HTR-8/SVneo (cell line): ENCODE results near the gene PXYLP1.
A peak's percentile ranks its signal among the peaks of the same experiment; 100 is the strongest.

Experiments used
- DNase-seq: peaks from one replicate; pipeline ENCODE4 v3.0.0; 2011; ENCODE audit warnings: low spot score, mixed read lengths; ENCODE audit not compliant: insufficient read length
- FAIRE-seq: peaks from 2 replicates; lab custom pipeline; 2011; peaks lifted over from hg19 to GRCh38; lab: Jason Lieb, UNC

Gene PXYLP1

DNA sequence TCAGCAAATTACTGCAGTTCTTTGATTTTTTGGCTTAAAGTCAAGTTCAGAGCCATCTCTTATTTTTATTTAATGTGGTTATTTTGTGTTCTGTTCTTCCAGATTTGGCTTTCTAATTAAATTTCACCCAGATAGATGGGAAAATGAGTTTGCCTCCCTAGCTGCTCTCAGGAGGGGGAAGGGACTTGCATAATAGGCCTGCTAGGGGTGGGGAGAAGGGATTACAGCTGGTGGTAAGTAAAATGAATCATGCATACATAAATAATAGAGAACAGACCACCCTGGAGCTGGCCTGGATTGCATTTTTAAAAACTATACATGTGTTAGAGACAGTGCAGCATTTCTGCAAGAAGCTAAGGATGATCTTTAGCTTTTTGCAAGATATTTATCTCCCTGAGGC lies 3.9 kb upstream of the PXYLP1 start:
- FAIRE-seq (no peak), DNase-seq (no peak)

DNA sequence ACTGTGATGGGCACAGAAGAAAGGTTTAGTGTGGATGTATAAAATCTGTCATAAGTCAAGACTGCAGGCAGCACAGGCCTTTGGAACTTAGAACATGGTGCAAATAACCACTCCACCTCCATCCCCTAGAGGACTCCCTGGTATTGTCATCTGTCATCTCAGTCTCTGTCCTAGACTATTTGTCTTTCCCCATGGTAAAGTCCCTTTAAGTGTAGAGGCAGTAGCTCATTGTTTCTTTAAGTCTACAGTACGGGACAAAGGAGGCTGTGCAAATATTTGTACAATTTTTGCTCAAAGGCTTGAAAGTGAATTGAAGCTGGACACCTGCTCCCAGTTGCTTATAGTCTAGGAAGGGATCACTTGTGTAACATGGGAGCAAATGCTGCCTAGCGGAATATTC lies 3.2 kb upstream of the PXYLP1 start:
- FAIRE-seq (no peak), DNase-seq (no peak)

DNA sequence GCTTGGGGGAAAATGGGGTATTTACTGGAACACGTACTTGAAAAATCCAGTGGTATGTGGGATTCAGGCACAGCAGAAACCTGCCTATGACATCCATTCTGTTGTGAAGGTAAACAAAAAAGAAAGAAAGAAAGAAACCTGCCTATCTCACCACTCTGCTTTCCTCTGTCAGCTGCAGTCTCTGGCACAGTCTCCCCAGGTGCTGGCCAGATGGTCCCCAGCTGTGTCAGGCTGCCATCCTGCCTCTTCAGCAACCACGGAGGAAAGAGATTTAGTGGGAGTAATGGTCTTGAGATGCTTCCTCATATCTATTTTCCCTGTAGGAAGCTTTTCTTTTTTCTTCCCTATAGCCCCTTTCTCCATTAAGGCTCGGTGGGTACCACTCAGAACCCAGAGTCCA lies 2.5 kb upstream of the PXYLP1 start:
- FAIRE-seq, result no peak
- no peak for DNase-seq

DNA sequence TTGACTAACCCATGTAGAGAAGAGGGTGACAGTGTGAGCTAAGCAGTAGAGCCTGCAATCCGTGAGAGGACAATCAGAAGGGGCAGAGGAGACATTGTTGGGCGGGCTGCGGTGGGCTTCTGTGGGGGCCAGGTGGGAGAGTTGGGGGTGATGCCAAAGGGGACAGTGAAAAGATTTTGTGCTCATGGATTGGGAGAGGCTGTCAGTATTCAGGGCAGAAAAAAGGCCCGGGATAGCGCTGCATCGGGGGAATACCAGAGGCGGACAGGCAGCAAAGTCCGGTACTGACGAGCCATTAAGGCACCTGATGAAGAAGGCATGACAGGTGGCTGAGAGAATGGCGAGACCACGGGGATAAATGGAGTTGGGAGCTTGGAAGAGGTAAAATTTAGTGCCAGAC lies 1.3 kb upstream of the PXYLP1 start:
- DNase-seq (no peak), FAIRE-seq (peak; percentile 38)

DNA sequence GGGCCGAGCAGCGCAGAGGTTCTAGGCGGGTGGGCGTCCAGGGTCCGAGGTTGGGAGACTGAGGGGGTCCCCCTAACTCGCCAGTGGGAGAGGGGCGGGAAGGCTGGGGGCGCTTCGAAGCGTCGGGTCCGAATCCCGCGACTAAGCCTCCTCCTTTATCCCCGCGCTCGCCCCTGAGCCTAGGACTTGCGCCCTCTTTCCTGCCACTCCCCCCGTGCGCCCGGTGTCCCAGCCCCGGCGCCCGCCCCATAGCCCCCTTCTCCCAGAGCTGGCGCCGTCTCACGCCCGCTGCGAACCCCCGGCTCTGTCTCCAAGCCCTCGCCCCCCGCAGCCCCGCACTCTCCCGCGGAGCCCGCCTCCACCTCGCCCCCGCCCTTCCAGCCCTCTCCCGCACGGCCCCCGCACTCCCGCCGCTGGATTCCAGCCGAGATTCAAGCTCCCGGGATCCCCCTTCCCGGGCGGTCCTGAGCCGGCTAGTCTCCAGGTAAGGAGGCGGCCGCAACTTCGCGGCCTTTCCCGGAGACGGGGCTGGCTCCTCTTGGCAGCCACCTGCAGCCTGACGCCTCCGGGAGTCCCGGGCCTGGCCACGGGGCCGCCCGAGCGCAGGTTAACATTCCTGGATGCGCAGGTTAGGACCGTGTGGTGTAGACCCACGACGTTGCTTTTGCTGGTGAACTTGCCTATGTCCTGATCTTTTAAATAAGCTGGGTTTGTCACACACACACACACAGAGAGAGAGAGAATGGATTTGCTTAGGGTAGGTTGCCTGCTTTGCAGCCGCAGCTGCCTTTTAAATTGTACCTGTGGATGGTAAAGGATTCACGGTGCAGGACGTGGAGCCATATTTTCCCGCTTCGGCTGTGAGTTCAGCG lies 563 bp downstream of the PXYLP1 start:
- no peak for DNase-seq
- FAIRE-seq, result peak; percentile 85

DNA sequence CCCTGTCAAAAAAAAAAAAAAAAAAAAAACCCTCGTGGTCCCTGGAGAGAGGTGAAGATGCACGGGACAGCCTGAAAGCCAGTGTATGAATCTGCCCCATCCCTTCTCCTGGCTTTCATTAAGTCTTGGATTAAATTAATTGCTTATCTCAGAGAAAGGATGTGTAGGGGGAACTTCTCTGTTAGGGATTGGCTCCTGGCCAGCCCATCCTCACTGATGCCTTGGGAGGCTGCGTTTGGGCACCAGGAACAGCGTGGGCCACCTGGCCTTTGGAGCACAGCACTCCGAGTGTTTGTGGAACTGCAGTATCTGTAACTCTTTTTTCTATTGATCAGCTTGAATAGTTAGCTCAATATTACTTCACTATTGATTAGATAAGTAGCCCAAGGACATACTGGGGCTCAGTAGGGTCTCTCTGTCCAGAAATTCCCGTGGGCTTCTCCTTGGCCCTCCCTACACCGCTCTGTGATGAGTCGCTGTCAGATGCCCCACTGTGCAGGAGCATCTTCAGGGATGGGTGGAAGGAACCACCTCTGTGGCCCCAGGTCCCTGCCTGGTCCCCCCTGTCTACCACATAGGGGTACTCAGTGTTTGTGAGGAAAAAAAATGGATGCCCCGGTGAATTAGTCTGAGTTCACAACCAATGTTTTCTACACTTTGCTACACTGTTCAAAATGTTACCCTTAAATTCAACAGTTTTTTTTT lies 2.0 kb downstream of the PXYLP1 start:
- DNase-seq (no peak), FAIRE-seq (no peak)

DNA sequence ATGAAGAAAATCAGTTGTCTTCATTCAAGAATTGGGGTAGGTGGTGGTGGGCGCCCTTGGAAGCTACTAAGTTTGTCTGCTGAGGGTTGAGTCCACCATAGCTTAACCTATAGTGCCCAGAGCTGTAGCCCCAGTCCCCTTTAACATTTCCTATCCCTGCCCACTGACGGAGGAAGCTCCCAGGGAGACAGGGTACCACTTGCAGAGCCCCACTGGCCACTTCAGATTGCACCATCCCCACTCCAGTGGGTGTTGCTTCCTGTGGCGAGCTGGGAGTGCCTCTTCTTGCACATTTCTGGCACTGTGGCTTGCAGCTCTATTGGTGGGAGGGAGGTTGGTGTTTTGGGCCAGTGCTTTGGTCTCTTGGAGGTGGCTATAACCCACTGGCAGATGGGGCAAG lies 2.7 kb downstream of the PXYLP1 start:
- FAIRE-seq, result no peak

DNA sequence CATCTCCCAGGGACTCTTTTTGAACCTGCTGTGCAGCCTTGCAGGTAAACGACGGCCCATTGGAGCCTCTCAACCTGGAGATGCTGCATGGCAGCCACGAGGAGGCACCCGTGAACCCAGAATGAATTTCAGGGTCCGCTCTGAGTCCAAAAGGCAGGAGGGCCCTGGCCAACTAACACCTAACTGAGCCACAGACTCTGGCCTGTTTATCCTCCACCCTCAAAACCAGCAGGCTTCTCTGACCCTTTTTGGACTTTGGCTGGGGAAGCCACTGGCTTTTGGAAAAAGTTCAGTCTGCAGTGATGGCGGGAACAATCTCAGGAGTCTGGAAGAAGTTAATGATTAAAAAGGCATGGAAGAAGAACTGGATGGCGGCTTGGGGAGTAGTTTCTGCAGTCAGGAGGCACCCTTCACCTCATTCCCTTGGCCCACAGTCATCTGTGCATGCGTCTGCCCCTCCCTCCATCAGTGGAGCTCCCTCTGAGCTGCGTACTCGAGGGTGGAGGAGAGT lies 4.1 kb downstream of the PXYLP1 start:
- DNase-seq (no peak), FAIRE-seq (no peak)

More for the DNA sequence above, 2.7 kb downstream of the PXYLP1 start:
- no peak for DNase-seq

DNA sequence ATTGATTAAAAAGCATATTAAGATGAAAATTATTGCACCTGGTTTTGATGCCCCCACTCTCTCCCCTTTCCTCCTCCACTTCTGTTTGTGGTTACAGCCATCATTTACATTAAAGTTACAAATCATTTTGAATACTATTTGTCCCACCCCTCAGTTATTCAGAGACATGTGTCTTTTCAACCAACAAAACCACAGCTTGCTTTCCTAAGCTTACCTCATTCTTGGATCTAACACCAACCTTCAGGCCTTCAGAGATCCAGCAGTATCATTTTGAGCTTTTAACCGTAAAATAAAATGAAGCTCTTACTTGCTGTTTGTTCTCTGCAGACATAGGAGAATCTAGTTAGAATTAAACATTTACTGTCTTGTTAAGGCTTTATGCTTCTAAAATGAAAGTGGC lies 4.7 kb downstream of the PXYLP1 start:
- DNase-seq (no peak), FAIRE-seq (no peak)

DNA sequence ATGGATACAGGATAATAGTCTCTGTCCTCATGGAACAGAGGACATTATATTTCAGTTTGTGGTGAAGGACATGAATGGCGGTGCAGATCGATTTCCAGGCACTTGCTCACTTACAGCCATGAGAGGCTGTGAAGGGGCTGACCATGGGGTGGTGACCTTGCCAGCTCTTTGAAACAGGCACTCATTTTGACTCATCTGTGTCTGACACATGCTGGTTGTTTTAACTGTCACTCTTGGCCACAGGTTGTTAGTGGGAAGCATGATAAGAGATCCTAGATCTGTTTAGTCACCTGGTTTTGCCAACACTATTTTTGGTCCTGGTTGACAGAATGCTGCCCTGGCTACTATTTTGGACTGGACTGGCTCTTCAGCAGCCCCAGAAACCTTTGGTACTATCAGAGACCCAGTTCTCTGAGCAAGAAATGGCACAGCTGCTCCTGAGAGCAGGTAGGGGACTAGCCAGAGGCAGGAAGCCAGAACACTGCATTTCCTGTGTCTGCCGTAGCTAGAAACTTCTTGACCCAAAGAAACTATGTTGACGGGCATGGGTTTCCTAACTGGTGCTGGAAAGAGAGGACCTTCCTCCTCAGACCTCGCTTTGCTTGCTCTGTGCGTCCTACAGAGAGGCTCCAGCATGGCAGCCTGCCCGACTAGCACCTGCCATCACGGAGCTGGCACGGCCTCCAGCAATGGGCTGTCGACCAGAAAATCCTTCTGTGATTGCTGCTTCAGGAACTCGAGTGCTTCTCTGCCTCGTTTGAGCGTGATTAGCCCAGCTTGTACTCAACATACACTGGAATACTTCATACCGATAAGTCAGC lies 6.3 kb downstream of the PXYLP1 start:
- DNase-seq (no peak), FAIRE-seq (no peak)

DNA sequence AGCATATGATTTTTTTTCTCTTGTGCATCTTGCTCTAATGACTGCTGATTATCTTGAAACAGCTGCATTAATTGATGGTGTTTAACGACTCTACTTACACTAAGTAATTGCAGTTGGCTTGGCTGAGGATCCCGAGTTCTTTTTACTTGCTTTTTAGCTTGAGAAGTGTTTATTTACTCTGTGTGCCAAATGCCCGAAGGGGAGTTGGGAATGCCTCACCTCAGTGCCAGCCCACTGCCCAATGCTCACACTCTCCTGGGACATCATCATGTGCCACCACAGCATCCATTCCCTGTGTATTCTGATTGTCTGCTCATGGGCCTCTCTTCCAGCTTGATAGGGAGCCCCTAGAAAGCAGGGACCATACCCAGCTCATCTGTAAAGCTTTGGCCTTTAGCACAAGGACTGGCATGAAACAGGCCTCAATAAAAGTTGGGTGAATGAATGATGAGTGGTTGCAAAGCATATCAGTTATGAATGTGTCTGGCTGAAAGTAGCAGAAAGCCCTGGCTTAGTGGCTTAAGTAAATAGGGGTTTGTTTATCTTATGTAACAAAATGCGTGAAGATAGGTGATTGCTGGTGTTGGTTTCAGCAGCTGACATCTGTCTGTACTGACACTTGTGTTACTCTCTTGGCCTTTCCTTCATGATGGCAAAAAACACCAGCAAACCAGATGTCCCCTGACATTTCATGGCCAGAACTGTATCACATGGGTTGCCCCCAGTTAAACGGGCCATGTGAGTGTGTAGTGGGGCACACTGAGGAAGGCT lies 8.1 kb downstream of the PXYLP1 start:
- FAIRE-seq (peak; percentile 23), DNase-seq (no peak)

DNA sequence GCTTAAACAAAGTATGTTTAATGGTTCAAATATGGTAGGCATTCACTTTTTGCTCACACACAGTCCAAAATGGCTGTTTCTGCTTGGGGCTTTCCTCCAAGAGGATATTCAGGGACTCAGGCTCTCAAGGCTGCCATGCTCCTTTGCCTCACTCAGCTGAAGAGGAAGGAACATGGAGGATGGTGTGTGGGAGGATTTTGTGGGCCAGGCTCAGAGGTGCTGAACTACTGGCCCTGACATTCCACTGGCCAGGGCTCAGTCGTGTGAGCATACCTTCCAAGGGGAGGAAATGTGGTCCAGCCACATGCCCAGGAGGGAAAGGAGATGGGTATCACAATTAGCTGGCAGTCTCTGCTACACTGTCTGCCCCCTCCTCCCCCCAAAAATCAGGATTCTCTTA lies 8.7 kb downstream of the PXYLP1 start:
- DNase-seq (no peak), FAIRE-seq (peak; percentile 87)

DNA sequence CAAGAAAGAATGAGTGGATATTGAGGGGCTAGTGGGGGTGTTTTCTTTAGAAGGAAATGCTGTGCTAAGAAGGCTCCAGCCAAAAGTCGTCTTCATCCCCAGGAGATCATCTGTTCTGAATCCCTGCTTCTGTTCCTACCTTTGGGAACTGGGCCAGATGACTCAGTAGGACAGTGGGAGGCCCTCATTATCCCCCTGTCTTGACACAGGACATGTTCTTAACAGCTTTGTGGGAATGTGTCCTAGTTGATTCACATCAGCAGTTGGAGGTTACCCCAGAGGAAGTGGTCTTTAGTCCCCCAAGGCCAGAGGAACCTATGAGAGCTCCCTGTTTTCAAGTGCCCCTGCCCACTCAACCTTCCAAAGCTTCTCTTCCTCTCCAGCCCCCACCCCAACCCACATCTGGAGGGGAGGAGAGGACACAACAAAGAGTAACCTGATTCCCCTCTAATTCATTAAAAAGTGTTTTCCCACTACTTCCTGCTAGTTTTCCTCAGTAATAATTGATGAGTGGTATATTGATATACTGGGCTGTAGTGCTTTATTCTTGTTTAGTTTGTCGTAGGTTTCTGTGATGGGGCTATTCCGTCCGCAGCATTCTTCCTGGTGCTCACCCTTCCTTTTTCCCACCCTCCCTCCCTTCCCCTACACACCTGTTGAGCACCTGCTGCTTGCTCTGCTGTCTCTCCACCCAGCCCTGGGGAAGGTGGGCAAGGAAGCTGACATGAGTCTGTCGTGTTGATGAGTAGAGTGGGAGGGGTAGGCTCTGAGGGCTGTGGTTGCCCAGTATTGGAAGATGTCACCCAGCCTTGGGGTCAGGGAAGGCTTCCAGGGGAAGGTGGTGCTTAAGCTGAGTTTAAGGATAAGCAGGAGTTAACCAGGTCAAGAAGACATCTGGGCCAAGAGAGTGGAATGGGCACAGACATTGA lies 9.3 kb downstream of the PXYLP1 start:
- peak; percentile 42 for FAIRE-seq
- DNase-seq, result peak; percentile 54

DNA sequence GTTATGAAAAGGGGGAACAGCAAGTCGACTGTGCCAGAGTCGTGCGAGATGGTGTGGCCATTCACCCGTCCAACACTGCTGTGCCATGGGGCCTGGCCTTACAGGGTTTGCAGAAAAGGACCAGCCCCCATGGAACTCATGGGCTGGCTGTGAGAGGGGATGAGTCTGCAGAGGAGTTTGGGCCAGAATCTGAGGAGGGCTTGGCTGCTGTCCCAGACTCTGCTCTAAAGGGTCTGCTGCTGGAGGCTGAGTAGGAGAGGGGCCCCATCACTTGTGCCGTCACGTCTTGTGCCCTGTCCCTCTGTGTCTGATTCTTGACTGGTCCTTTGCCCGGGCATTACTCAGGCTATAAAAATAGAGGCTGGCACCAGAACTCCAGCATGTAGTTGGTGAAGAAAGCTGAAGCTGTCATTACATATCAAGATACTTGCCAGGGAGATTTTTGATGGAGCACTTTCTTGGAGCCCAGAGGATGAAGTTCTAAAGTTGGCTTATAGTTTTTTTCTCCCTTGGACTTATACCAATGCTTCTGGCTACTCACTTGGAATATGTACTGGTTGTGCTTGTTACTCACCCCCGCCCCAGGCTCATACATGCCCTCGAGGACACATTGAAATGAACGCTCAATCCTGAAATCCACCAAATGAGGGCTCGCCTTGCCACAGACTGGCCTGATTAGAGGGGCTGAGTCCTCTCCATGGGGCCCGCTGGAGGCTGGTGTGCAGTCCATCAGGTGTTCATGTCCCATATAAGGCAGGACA lies 10.2 kb downstream of the PXYLP1 start:
- FAIRE-seq (peak; percentile 57), DNase-seq (no peak)

DNA sequence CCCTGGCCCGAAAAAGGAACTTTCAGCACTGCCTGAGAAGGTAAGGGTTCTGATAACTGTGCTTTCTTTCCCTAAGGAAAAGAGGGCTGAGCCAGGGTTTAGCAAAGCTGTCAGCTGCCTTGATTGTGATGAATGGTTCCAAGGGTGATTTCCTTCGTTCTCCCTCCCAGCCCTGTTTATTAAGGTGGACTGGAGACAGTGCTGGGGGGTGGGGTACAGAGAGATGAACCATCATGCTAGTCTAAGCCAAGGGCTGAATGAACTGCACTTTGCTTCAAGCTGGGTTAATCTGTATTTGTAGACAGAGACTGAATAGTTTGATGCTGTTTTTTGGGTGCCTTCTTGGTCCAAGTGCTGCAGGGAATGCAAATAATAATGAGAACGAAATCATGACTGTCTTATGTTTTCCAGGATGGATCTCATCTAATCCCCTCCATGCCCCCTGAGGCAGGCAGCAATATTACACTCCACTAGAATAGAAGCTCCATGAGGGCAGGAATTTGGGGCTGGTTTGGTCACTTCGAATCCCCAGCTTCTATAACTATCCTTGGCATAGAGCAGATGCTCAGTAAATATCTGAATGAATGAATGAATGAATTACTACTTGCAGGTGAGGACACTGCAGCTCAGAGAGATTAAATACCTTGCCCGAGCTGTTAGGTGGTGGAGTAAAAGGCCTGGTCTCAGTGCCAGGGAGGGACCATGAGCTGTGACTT lies 10.9 kb downstream of the PXYLP1 start:
- FAIRE-seq (peak; percentile 31), DNase-seq (no peak)

DNA sequence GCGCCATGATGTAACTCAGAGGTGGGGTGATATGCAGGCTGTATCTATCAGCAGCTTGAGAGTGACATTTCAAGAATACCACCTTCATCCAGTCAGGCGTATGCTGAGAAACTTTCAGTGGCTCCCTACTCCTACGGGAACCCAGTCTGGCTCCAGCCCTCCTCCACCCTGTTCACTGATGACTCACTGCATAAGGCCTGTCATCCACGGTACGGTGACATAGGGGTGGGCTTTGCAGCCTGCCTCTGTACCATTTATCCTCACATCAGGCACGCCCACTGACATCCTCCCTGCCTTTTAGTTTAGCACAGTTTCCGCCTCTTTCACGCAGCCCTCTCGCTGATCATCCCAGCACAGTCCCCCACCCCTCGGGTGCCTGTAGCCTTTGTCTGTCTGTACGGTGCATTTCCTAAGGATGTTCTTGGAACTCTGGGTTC lies 11.7 kb downstream of the PXYLP1 start:
- DNase-seq (peak; percentile 62), FAIRE-seq (peak; percentile 91)

DNA sequence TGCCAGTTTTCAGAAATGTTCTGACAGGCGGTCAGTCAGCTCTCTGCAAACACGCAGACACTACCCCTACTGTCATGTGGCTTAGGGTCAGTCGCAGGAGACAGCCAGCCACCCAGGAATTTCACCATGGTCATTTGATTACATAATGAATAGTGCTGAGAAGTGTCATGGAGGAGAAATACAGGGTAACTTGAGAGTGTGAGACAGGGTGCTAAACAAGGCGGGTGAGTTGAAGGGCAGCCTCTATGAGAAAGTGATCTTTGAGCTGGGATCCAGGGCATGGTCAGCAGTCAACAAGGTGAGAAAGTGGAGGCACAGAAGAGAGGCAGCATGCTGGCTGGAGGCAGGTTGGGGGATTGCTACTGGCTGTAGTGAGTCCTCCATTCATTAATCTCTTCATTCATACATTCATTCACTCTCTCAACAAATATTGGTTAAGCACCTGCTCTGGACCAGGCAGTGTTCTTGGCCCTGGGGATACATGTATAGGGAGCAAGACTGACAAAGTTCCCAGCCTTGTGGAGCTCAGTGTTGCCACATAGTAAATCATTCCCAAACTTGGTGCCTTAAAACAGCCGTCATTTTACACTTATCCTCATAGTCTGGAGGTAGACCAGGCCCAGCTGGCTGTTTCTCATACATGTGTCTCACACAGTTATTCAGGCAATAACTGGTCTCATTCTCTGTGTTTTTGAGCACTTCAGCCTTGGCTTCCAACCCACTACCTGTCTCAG lies 14.8 kb downstream of the PXYLP1 start:
- no peak for DNase-seq
- FAIRE-seq, result no peak
